SK-N-SH (cell line): ENCODE measurements around the gene TEAD3.

ENCODE experiments used
- CHD2 ChIP-seq: fragments of 150-350 bp; IDR thresholded peaks from 2 replicates; pipeline ENCODE4 v1.6.1; 2018; ENCODE audit warnings: low read length; ENCODE audit not compliant: partially characterized antibody
- EP300 ChIP-seq, 2 experiments: IDR thresholded peaks; 2 replicates each; pipeline versions ENCODE4 v1.4.0 to v1.6.1; 2012; ENCODE audit warnings: borderline replicate concordance in 1 of 2, low read depth in 1 of 2, low read length in 1 of 2
- EZH2phosphoT487 ChIP-seq: fragments of 200-600 bp; sonication (generic); IDR thresholded peaks from 2 replicates; pipeline ENCODE4 v1.6.1; 2017; ENCODE audit warnings: low read depth, mixed run types, mild to moderate bottlenecking, antibody characterized with exemption, moderate library complexity, borderline replicate concordance
- POLR2AphosphoS5 ChIP-seq: IDR thresholded peaks from 2 replicates; pipeline ENCODE4 v1.6.1; 2012; ENCODE audit warnings: low read depth, low read length
- RAD21 ChIP-seq: IDR thresholded peaks from 2 replicates; pipeline ENCODE4 v1.6.1; 2012; ENCODE audit warnings: mild to moderate bottlenecking, low read length
- RFX5 ChIP-seq: IDR thresholded peaks from 2 replicates; pipeline ENCODE4 v1.6.1; 2012; ENCODE audit warnings: mild to moderate bottlenecking, improper control_type of control experiment, low read length
- TF ChIP-seq, protein P1 (sequence below): fragments of 200-600 bp; sonication (generic); IDR thresholded peaks from 2 replicates; pipeline ENCODE4 v1.6.1; 2017; ENCODE audit warnings: antibody characterized with exemption, mild to moderate bottlenecking, moderate library complexity
- TF ChIP-seq, protein P2 (sequence below): IDR thresholded peaks from 2 replicates; pipeline ENCODE4 v1.4.0; 2012; ENCODE audit warnings: low read depth, borderline replicate concordance

- TF ChIP-seq, protein P1, sequence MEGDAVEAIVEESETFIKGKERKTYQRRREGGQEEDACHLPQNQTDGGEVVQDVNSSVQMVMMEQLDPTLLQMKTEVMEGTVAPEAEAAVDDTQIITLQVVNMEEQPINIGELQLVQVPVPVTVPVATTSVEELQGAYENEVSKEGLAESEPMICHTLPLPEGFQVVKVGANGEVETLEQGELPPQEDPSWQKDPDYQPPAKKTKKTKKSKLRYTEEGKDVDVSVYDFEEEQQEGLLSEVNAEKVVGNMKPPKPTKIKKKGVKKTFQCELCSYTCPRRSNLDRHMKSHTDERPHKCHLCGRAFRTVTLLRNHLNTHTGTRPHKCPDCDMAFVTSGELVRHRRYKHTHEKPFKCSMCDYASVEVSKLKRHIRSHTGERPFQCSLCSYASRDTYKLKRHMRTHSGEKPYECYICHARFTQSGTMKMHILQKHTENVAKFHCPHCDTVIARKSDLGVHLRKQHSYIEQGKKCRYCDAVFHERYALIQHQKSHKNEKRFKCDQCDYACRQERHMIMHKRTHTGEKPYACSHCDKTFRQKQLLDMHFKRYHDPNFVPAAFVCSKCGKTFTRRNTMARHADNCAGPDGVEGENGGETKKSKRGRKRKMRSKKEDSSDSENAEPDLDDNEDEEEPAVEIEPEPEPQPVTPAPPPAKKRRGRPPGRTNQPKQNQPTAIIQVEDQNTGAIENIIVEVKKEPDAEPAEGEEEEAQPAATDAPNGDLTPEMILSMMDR = no peak
- TF ChIP-seq EP300 (IDR thresholded peaks at IDR 0.05; ENCODE audit: borderline replicate concordance in 1 of 2, low read depth in 1 of 2, low read length in 1 of 2) (no peak), RFX5 (no peak), CHD2 (no peak), RAD21 (no peak), EZH2phosphoT487 (no peak), POLR2AphosphoS5 (peak; percentile 26; the same call in 1 of the 2 replicates)
- TF ChIP-seq, protein P2, sequence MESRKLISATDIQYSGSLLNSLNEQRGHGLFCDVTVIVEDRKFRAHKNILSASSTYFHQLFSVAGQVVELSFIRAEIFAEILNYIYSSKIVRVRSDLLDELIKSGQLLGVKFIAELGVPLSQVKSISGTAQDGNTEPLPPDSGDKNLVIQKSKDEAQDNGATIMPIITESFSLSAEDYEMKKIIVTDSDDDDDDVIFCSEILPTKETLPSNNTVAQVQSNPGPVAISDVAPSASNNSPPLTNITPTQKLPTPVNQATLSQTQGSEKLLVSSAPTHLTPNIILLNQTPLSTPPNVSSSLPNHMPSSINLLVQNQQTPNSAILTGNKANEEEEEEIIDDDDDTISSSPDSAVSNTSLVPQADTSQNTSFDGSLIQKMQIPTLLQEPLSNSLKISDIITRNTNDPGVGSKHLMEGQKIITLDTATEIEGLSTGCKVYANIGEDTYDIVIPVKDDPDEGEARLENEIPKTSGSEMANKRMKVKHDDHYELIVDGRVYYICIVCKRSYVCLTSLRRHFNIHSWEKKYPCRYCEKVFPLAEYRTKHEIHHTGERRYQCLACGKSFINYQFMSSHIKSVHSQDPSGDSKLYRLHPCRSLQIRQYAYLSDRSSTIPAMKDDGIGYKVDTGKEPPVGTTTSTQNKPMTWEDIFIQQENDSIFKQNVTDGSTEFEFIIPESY = no peak
Measured at GRCh38 chr6:35468980-35469750, 27.7 kb downstream of the TEAD3 start.
